ENCODE results near the gene DNAH14.

DNAH14 gene

GRCh38 chr1:225428068-225428880 lies 498.8 kb downstream of the DNAH14 start (continued):
- 0 out of 2 replicates have a peak, but pooled peaks have one; percentile 22 for TF ChIP-seq ZSCAN4 (tag by site-specific recombination; IDR thresholded peaks at IDR 0.05)
- TF ChIP-seq SETDB1 (IDR thresholded peaks at IDR 0.05; ENCODE audit: insufficient read length, low read length), result no peak
- TF ChIP-seq MEIS1 (CRISPR knock-in tag; IDR thresholded peaks at IDR 0.05; ENCODE audit: borderline replicate concordance), result no peak; the same call in 1 of the 2 replicates
- TF ChIP-seq ZNF580 (tag by site-specific recombination; IDR thresholded peaks at IDR 0.05), result 0 out of 2 replicates have a peak, but pooled peaks have one; percentile 2
- TF ChIP-seq ZNF416 (tag by site-specific recombination; IDR thresholded peaks at IDR 0.05), result no peak
- TF ChIP-seq ZNF623 (tag by site-specific recombination; IDR thresholded peaks at IDR 0.05), result peak; percentile 31
- TF ChIP-seq KLF17 (tag by site-specific recombination; IDR thresholded peaks at IDR 0.05), result peak; percentile 60
- TF ChIP-seq KLF16 (tag by site-specific recombination; IDR thresholded peaks at IDR 0.05), result peak; percentile 76
- TF ChIP-seq ZNF830 (tag by site-specific recombination; IDR thresholded peaks at IDR 0.05; ENCODE audit: low read depth), result no peak
- no peak for TF ChIP-seq ZNF768 (tag by site-specific recombination; IDR thresholded peaks at IDR 0.05)
- TF ChIP-seq SP2 (tag by site-specific recombination; IDR thresholded peaks at IDR 0.05), result peak; percentile 97
- TF ChIP-seq ZNF184 (tag by site-specific recombination; IDR thresholded peaks at IDR 0.05), result peak; percentile 33
- TF ChIP-seq ZNF341 (tag by site-specific recombination; IDR thresholded peaks at IDR 0.05; ENCODE audit: low read depth), result peak; percentile 94
- no peak; the same call in 1 of the 2 replicates for TF ChIP-seq BCL11A (tag by site-specific recombination; IDR thresholded peaks at IDR 0.05; ENCODE audit: low read depth)
- peak; percentile 74 for TF ChIP-seq PRDM10 (tag by site-specific recombination; IDR thresholded peaks at IDR 0.05)
- TF ChIP-seq ZBTB20 (tag by site-specific recombination; IDR thresholded peaks at IDR 0.05), result peak; percentile 62; the same call in 1 of the 2 replicates
- no peak for TF ChIP-seq KLF9 (tag by site-specific recombination; IDR thresholded peaks at IDR 0.05; ENCODE audit: low read depth)
- no peak for TF ChIP-seq ZNF132 (tag by site-specific recombination; IDR thresholded peaks at IDR 0.05; ENCODE audit: borderline replicate concordance)
- TF ChIP-seq ZNF19 (tag by site-specific recombination; IDR thresholded peaks at IDR 0.05; ENCODE audit: low read depth), result no peak
- no peak for TF ChIP-seq ZNF596 (tag by site-specific recombination; IDR thresholded peaks at IDR 0.05)
- no peak for TF ChIP-seq ZNF529 (tag by site-specific recombination; IDR thresholded peaks at IDR 0.05; ENCODE audit: insufficient replicate concordance)
- no peak; the same call in 1 of the 2 replicates for TF ChIP-seq KLF7 (tag by site-specific recombination; IDR thresholded peaks at IDR 0.05; ENCODE audit: borderline replicate concordance)
- TF ChIP-seq ZBTB1 (tag by site-specific recombination; IDR thresholded peaks at IDR 0.05), result no peak
- TF ChIP-seq YY2 (tag by site-specific recombination; IDR thresholded peaks at IDR 0.05), result 0 out of 2 replicates have a peak, but pooled peaks have one; percentile 14
- peak; percentile 100 for TF ChIP-seq ZNF600 (tag by site-specific recombination; IDR thresholded peaks at IDR 0.05)
- TF ChIP-seq TCF7L2 (IDR thresholded peaks at IDR 0.05; ENCODE audit: borderline replicate concordance, low read depth, low read length), result no peak
- peak; percentile 59; the same call in 1 of the 2 replicates for TF ChIP-seq ZNF692 (tag by site-specific recombination; IDR thresholded peaks at IDR 0.05)
- TF ChIP-seq SCRT1 (tag by site-specific recombination; IDR thresholded peaks at IDR 0.05; ENCODE audit: borderline replicate concordance), result no peak
- no peak for TF ChIP-seq ZNF350 (tag by site-specific recombination; IDR thresholded peaks at IDR 0.05)
- no peak for TF ChIP-seq ZNF707 (tag by site-specific recombination; IDR thresholded peaks at IDR 0.05)
- peak; percentile 12; the same call in 1 of the 2 replicates for TF ChIP-seq ZBTB48 (tag by site-specific recombination; IDR thresholded peaks at IDR 0.05)
- TF ChIP-seq ZNF560 (tag by site-specific recombination; IDR thresholded peaks at IDR 0.05; ENCODE audit: borderline replicate concordance), result no peak
- TF ChIP-seq ZBTB17 (tag by site-specific recombination; IDR thresholded peaks at IDR 0.05), result peak; percentile 99
